A549 (cell line): Measurements from ENCODE around the gene ICE2. TPM values are rescaled to one million over a fixed set of nuclear protein-coding genes. Genes with fewer than 3 reads are reported as not detected.

Experiments
- ATAC-seq, 2 experiments: fragments of 200-7000 bp in 1 of 2; fragments of >200 bp in 1 of 2; cut with Nextera tagmentation in 1 of 2; cut with Tn5 transposase in 1 of 2; 3 replicates each; pipeline versions ENCODE4 v1.8.0 to v1.9.1; 2018 to 2020; ENCODE audit warnings: mild to moderate bottlenecking in 1 of 2, moderate library complexity in 1 of 2
- CTCF ChIA-PET: fragments of 300-600 bp; sonication (Branson Sonifier 250); formaldehyde crosslinking; extraction: SDS; loops from one replicate; lab custom pipeline; 2021; ENCODE audit warnings: antibody characterized with exemption, inconsistent platforms; lab: Yijun Ruan, JAX
- POLR2A ChIA-PET: fragments of 350-600 bp; formaldehyde crosslinking; extraction: SDS; loops from one replicate; lab custom pipeline; 2021; ENCODE audit warnings: antibody characterized with exemption, inconsistent platforms; lab: Yijun Ruan, JAX
- DNase-seq, 2 experiments: peaks; one replicate each; pipeline versions ENCODE4 v3.0.0 to v3.0.0-alpha.2; 2011 to 2016; ENCODE audit warnings: low read depth in 1 of 2, low spot score in 1 of 2
- FAIRE-seq: peaks from 2 replicates; lab custom pipeline; 2011; peaks lifted over from hg19 to GRCh38; lab: Jason Lieb, UNC
- H3K27ac ChIP-seq, 2 experiments: fragments of >200 bp; sonication (Bioruptor Twin); formaldehyde crosslinking; 3 replicates each; pipeline ENCODE4 v1.5.1; 2016 to 2017
- H3K4me1 ChIP-seq: fragments of >200 bp; sonication (Bioruptor Twin); formaldehyde crosslinking; 3 replicates; pipeline ENCODE4 v1.6.1; 2016
- H3K4me2 ChIP-seq: fragments of >200 bp; sonication (Bioruptor Twin); formaldehyde crosslinking; 3 replicates; pipeline ENCODE4 v1.6.1; 2016
- H3K4me3 ChIP-seq: fragments of >200 bp; sonication (Bioruptor Twin); formaldehyde crosslinking; 3 replicates; pipeline ENCODE4 v1.5.1; 2016
- H3K9me3 ChIP-seq: fragments of >200 bp; sonication (Bioruptor Twin); formaldehyde crosslinking; 3 replicates; pipeline ENCODE4 v1.6.1; 2016
- BCL3 ChIP-seq: fragments of >200 bp; sonication (Bioruptor Twin); formaldehyde crosslinking; IDR thresholded peaks from 3 replicates; pipeline ENCODE4 v1.6.1; 2016
- CBX2 ChIP-seq: fragments of 200-600 bp; sonication (generic); IDR thresholded peaks from 2 replicates; pipeline ENCODE4 v1.6.1; 2016; ENCODE audit warnings: low read depth, mild to moderate bottlenecking, borderline replicate concordance
- CHD2 ChIP-seq: fragments of 150-350 bp; IDR thresholded peaks from 2 replicates; pipeline ENCODE4 v1.6.1; 2014; ENCODE audit warnings: low read length; ENCODE audit not compliant: partially characterized antibody
- CTCF ChIP-seq: fragments of >200 bp; sonication (Bioruptor Twin); formaldehyde crosslinking; IDR thresholded peaks from 3 replicates; pipeline ENCODE4 v1.5.1; 2016
- EHF ChIP-seq: fragments of 250-450 bp; sonication (Bioruptor Pico); IDR thresholded peaks from 2 replicates; pipeline ENCODE4 v1.5.0; 2020; ENCODE audit warnings: mild to moderate bottlenecking
- EHMT2 ChIP-seq: fragments of 200-600 bp; sonication (generic); IDR thresholded peaks from 2 replicates; pipeline ENCODE4 v1.6.1; 2016; ENCODE audit warnings: antibody characterized with exemption, low read depth, mild to moderate bottlenecking, moderate library complexity
- EP300 ChIP-seq, 2 experiments: fragments of >200 bp; sonication (Bioruptor Twin); formaldehyde crosslinking; IDR thresholded peaks; 2 replicates in 1 of 2; 3 replicates in 1 of 2; pipeline ENCODE4 v1.6.1; 2016 to 2017
- ESRRA ChIP-seq: fragments of 150-350 bp; IDR thresholded peaks from 2 replicates; pipeline ENCODE4 v1.6.1; 2014; ENCODE audit warnings: mild to moderate bottlenecking, low read length, borderline replicate concordance
- FOSB ChIP-seq: fragments of 250-450 bp; sonication (Bioruptor Pico); IDR thresholded peaks from 2 replicates; pipeline ENCODE4 v1.5.0; 2020; ENCODE audit warnings: mild to moderate bottlenecking, moderate library complexity
- FOSL2 ChIP-seq, 2 experiments: fragments of 450-650 bp in 1 of 2; fragments of >200 bp in 1 of 2; sonication (Bioruptor Twin) in 1 of 2; formaldehyde crosslinking; IDR thresholded peaks; 2 replicates each; pipeline versions ENCODE4 v1.5.0 to v1.6.1; 2016 to 2020; ENCODE audit warnings: mild to moderate bottlenecking in 1 of 2, moderate library complexity in 1 of 2
- FOXS1 ChIP-seq: fragments of 250-450 bp; sonication (Bioruptor Pico); IDR thresholded peaks from 2 replicates; pipeline ENCODE4 v1.5.0; 2020; ENCODE audit warnings: mild to moderate bottlenecking, moderate library complexity
- HDAC2 ChIP-seq: fragments of 200-600 bp; sonication (generic); IDR thresholded peaks from 2 replicates; pipeline ENCODE4 v1.6.1; 2016
- HOXB13 ChIP-seq: fragments of 250-450 bp; sonication (Bioruptor Pico); IDR thresholded peaks from 2 replicates; pipeline ENCODE4 v1.5.0; 2020; ENCODE audit warnings: low read depth, mild to moderate bottlenecking, moderate library complexity
- HOXB5 ChIP-seq: fragments of 250-450 bp; sonication (Bioruptor Pico); IDR thresholded peaks from 2 replicates; pipeline ENCODE4 v1.5.0; 2020; ENCODE audit warnings: mild to moderate bottlenecking, moderate library complexity
- JUNB ChIP-seq: fragments of >200 bp; sonication (Bioruptor Twin); formaldehyde crosslinking; IDR thresholded peaks from 2 replicates; pipeline ENCODE4 v1.6.1; 2016
- KDM5A ChIP-seq: fragments of 200-600 bp; sonication (generic); IDR thresholded peaks from 2 replicates; pipeline ENCODE4 v1.6.1; 2016; ENCODE audit warnings: antibody characterized with exemption, mild to moderate bottlenecking
- MAZ ChIP-seq: fragments of 150-350 bp; IDR thresholded peaks from 2 replicates; pipeline ENCODE4 v1.6.1; 2014; ENCODE audit warnings: antibody characterized with exemption, low read depth, low read length, borderline replicate concordance
- NR3C1 ChIP-seq: fragments of >200 bp; sonication (Bioruptor Twin); formaldehyde crosslinking; IDR thresholded peaks from 3 replicates; pipeline ENCODE4 v1.6.1; 2017
- PHF8 ChIP-seq: fragments of 200-600 bp; sonication (generic); IDR thresholded peaks from 2 replicates; pipeline ENCODE4 v1.6.1; 2016; ENCODE audit warnings: low read depth, mild to moderate bottlenecking, antibody characterized with exemption, moderate library complexity, borderline replicate concordance
- POLR2A ChIP-seq: IDR thresholded peaks from 2 replicates; pipeline ENCODE4 v1.6.1; 2012; ENCODE audit warnings: mild to moderate bottlenecking, low read length
- POLR2AphosphoS2 ChIP-seq: conservative IDR thresholded peaks from 2 replicates; pipeline ENCODE4 v1.6.1; 2012; ENCODE audit warnings: low read length, improper control_type of control experiment, inconsistent platforms
- RARB ChIP-seq: fragments of 250-450 bp; sonication (Bioruptor Pico); IDR thresholded peaks from 2 replicates; pipeline ENCODE4 v1.8.0; 2021; ENCODE audit warnings: mild to moderate bottlenecking, moderate library complexity
- TP53 ChIP-seq: fragments of 250-450 bp; sonication (Bioruptor Pico); IDR thresholded peaks from 2 replicates; pipeline ENCODE4 v1.5.0; 2021; ENCODE audit warnings: mild to moderate bottlenecking, moderate library complexity
- ZFP36 ChIP-seq: fragments of 450-650 bp; IDR thresholded peaks from 2 replicates; pipeline ENCODE4 v1.6.1; 2014; ENCODE audit warnings: borderline replicate concordance; ENCODE audit not compliant: partially characterized antibody
- ZNF302 ChIP-seq: fragments of 250-450 bp; sonication (Bioruptor Pico); IDR thresholded peaks from 2 replicates; pipeline ENCODE4 v1.9.0; 2021; ENCODE audit warnings: inconsistent platforms, mild to moderate bottlenecking, moderate library complexity
- ZSCAN20 ChIP-seq: fragments of 250-450 bp; sonication (Bioruptor Pico); IDR thresholded peaks from 2 replicates; pipeline ENCODE4 v1.8.0; 2022; ENCODE audit warnings: mild to moderate bottlenecking, moderate library complexity
- WGBS: methylation state at CpG from one replicate; pipeline ENCODE4 v1.1.6; 2017; ENCODE audit errors: missing lambda C conversion rate; 5-methylcytosine and 5-hydroxymethylcytosine counted together
- polyA plus RNA-seq, 4 experiments: library from polyadenylated mRNA; depleted of rRNA in 3 of 4; stranded (reverse); fragments of >200 nt; fragmentation: RNase III in 1 of 4; extraction: RNeasy Plus Mini Kit Qiagen cat#74134 plus additional on column Dnase treatment in 1 of 4; gene quantifications; 2 replicates in 3 of 4; 3 replicates in 1 of 4; pipeline ENCODE4 v1.2.3, GENCODE V29; 2011 to 2017
- TF ChIP-seq, protein P1 (sequence below): IDR thresholded peaks from 2 replicates; pipeline ENCODE4 v1.6.1; 2012
- TF ChIP-seq, protein P2 (sequence below): IDR thresholded peaks from 2 replicates; pipeline ENCODE4 v1.6.1; 2012
- TF ChIP-seq, protein P3 (sequence below): fragments of >200 bp; sonication (Bioruptor Twin); formaldehyde crosslinking; IDR thresholded peaks from 2 replicates; pipeline ENCODE4 v1.6.1; 2016
- TF ChIP-seq, protein P4 (sequence below): fragments of 250-450 bp; sonication (Bioruptor Pico); IDR thresholded peaks from 2 replicates; pipeline ENCODE4 v1.5.0; 2021; ENCODE audit warnings: mild to moderate bottlenecking, moderate library complexity, borderline replicate concordance
- TF ChIP-seq, protein P5 (sequence below): IDR thresholded peaks from 2 replicates; pipeline ENCODE4 v1.6.1; 2012; ENCODE audit warnings: low read depth, borderline replicate concordance
- TF ChIP-seq, protein P6 (sequence below): fragments of 250-450 bp; sonication (Bioruptor Pico); IDR thresholded peaks from 2 replicates; pipeline ENCODE4 v1.5.0; 2020; ENCODE audit warnings: low read depth, mild to moderate bottlenecking, moderate library complexity

ICE2 gene
- polyA plus RNA-seq, 2 of the 4 experiments (the other 2 are of a cell fraction): 43.1 to 87.6 TPM

GRCh38 chr15:60379525-60380274 is 99.2 kb downstream of the ICE2 start:
- DNase-seq: peak in 1 of 2 experiments; percentile 95
- ChIA-PET CTCF (interaction anchor here (0.7 to 11.8 kb wide), 5 partner anchors 13 to 245 kb away, joined by 3 to 174 read pairs (median 3); no protein-coding TSS in a partner anchor), POLR2A (interaction anchor here (0.9 to 1.7 kb wide), 8 partner anchors 9 to 63 kb away, joined by 3 to 12 read pairs (median 5); partner anchors contain the start of gene ANXA2)
- H3K9me3 ChIP-seq: no peaks in the 10 kb centered on the region
- peak; percentile 98 for FAIRE-seq
- WGBS: 21% methylated on average over 8 of the region's 8 CpGs
- peak overlapping the region; percentile 94 for H3K4me2 ChIP-seq
- H3K27ac ChIP-seq: peak overlapping the region; percentile 90
- H3K4me3 ChIP-seq: peak overlapping the region; percentile 20
- peak; percentile 40 to 41 for ATAC-seq
- H3K4me1 ChIP-seq: peaks cover 99% of the 10 kb centered on the region
- TF ChIP-seq, protein P1, sequence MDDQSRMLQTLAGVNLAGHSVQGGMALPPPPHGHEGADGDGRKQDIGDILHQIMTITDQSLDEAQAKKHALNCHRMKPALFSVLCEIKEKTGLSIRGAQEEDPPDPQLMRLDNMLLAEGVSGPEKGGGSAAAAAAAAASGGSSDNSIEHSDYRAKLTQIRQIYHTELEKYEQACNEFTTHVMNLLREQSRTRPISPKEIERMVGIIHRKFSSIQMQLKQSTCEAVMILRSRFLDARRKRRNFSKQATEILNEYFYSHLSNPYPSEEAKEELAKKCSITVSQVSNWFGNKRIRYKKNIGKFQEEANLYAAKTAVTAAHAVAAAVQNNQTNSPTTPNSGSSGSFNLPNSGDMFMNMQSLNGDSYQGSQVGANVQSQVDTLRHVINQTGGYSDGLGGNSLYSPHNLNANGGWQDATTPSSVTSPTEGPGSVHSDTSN: peak; percentile 79; the same call in 1 of the 2 replicates
- TF ChIP-seq, protein P2, sequence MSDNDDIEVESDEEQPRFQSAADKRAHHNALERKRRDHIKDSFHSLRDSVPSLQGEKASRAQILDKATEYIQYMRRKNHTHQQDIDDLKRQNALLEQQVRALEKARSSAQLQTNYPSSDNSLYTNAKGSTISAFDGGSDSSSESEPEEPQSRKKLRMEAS: peak; percentile 86
- TF ChIP-seq TP53 (CRISPR knock-in tag): peak; percentile 89
- TF ChIP-seq ZSCAN20 (CRISPR knock-in tag): peak; percentile 69; the same call in 1 of the 2 replicates
- TF ChIP-seq MAZ: no peak
- no peak for TF ChIP-seq CHD2
- no peak for TF ChIP-seq CTCF
- TF ChIP-seq EHF (CRISPR knock-in tag): peak; percentile 47
- peak; percentile 93 for TF ChIP-seq HOXB13 (CRISPR knock-in tag)
- TF ChIP-seq EHMT2: no peak
- no peak for TF ChIP-seq ESRRA
- TF ChIP-seq, protein P3, sequence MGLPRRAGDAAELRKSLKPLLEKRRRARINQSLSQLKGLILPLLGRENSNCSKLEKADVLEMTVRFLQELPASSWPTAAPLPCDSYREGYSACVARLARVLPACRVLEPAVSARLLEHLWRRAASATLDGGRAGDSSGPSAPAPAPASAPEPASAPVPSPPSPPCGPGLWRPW: peak; percentile 82
- TF ChIP-seq PHF8: no peak
- peak; percentile 84 for TF ChIP-seq HOXB5
- TF ChIP-seq JUNB: peak; percentile 96
- no peak for TF ChIP-seq HDAC2
- no peak for TF ChIP-seq NR3C1
- peak; percentile 96 for TF ChIP-seq POLR2AphosphoS2
- peak; percentile 89 for TF ChIP-seq FOSB (CRISPR knock-in tag)
- no peak for TF ChIP-seq ZFP36
- TF ChIP-seq, protein P4, sequence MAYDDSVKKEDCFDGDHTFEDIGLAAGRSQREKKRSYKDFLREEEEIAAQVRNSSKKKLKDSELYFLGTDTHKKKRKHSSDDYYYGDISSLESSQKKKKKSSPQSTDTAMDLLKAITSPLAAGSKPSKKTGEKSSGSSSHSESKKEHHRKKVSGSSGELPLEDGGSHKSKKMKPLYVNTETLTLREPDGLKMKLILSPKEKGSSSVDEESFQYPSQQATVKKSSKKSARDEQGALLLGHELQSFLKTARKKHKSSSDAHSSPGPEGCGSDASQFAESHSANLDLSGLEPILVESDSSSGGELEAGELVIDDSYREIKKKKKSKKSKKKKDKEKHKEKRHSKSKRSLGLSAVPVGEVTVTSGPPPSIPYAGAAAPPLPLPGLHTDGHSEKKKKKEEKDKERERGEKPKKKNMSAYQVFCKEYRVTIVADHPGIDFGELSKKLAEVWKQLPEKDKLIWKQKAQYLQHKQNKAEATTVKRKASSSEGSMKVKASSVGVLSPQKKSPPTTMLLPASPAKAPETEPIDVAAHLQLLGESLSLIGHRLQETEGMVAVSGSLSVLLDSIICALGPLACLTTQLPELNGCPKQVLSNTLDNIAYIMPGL (CRISPR knock-in tag): 0 out of 2 replicates have a peak, but pooled peaks have one; percentile 26
- TF ChIP-seq BCL3: peak; percentile 94
- peak; percentile 49 for TF ChIP-seq FOXS1 (CRISPR knock-in tag)
- no peak for TF ChIP-seq POLR2A
- TF ChIP-seq EP300 (IDR thresholded peaks at IDR 0.05): peak; percentile 95 to 98
- peak; percentile 90 for TF ChIP-seq RARB (CRISPR knock-in tag)
- TF ChIP-seq KDM5A: no peak
- TF ChIP-seq FOSL2 (IDR thresholded peaks at IDR 0.05): peak; percentile 42
- peak; percentile 87 for TF ChIP-seq FOSL2 (CRISPR knock-in tag; IDR thresholded peaks at IDR 0.05)
- TF ChIP-seq, protein P5, sequence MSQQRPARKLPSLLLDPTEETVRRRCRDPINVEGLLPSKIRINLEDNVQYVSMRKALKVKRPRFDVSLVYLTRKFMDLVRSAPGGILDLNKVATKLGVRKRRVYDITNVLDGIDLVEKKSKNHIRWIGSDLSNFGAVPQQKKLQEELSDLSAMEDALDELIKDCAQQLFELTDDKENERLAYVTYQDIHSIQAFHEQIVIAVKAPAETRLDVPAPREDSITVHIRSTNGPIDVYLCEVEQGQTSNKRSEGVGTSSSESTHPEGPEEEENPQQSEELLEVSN: peak; percentile 41; the same call in 1 of the 2 replicates
- TF ChIP-seq, protein P6, sequence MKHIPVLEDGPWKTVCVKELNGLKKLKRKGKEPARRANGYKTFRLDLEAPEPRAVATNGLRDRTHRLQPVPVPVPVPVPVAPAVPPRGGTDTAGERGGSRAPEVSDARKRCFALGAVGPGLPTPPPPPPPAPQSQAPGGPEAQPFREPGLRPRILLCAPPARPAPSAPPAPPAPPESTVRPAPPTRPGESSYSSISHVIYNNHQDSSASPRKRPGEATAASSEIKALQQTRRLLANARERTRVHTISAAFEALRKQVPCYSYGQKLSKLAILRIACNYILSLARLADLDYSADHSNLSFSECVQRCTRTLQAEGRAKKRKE (CRISPR knock-in tag): peak; percentile 29
- no peak; the same call in 1 of the 2 replicates for TF ChIP-seq ZNF302 (CRISPR knock-in tag)
- TF ChIP-seq CBX2: no peak
